ENCODE data around the gene TPRG1.

The TPRG1 gene

DNA sequence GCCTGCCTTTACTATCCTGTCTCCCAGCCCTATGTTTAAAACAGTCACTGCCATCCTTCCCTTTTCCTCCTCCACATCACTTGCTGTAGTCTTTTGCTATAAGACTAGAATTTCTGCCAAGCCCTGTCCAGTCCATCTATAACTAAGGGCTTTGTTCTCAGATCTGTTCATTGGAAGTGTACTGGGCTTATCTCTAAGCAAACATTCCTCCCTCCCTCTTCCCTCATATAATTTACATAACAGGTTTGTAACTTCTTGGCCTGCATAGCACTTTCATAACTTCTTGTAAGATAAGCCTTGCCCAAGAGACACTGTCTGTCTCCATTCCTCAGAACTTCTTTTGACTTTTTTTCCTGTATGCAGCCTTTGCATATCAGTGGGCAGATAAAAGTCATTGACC is 16.7 kb downstream of the TPRG1 start:
- Histone ChIP-seq H3K4me3 (replicated peaks; ENCODE audit: insufficient read depth, low read length) (no peak overlapping the region), H3K27me3 (ENCODE audit: insufficient read depth, poor library complexity, severe bottlenecking) (no peaks in the 10 kb centered on the region), H3K27ac (replicated peaks) (no peak overlapping the region)
- no peak for TF ChIP-seq SPI1 (IDR thresholded peaks at IDR 0.05; ENCODE audit: borderline replicate concordance, low read depth)
- no peak for TF ChIP-seq GABPA (IDR thresholded peaks at IDR 0.05; ENCODE audit: low read depth)
- TF ChIP-seq, protein P1, sequence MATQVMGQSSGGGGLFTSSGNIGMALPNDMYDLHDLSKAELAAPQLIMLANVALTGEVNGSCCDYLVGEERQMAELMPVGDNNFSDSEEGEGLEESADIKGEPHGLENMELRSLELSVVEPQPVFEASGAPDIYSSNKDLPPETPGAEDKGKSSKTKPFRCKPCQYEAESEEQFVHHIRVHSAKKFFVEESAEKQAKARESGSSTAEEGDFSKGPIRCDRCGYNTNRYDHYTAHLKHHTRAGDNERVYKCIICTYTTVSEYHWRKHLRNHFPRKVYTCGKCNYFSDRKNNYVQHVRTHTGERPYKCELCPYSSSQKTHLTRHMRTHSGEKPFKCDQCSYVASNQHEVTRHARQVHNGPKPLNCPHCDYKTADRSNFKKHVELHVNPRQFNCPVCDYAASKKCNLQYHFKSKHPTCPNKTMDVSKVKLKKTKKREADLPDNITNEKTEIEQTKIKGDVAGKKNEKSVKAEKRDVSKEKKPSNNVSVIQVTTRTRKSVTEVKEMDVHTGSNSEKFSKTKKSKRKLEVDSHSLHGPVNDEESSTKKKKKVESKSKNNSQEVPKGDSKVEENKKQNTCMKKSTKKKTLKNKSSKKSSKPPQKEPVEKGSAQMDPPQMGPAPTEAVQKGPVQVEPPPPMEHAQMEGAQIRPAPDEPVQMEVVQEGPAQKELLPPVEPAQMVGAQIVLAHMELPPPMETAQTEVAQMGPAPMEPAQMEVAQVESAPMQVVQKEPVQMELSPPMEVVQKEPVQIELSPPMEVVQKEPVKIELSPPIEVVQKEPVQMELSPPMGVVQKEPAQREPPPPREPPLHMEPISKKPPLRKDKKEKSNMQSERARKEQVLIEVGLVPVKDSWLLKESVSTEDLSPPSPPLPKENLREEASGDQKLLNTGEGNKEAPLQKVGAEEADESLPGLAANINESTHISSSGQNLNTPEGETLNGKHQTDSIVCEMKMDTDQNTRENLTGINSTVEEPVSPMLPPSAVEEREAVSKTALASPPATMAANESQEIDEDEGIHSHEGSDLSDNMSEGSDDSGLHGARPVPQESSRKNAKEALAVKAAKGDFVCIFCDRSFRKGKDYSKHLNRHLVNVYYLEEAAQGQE (IDR thresholded peaks at IDR 0.05; ENCODE audit: insufficient replicate concordance, low read depth) = no peak
- no peak for TF ChIP-seq POLR2AphosphoS5 (IDR thresholded peaks at IDR 0.05; ENCODE audit: low read depth)
- TF ChIP-seq, protein P2, sequence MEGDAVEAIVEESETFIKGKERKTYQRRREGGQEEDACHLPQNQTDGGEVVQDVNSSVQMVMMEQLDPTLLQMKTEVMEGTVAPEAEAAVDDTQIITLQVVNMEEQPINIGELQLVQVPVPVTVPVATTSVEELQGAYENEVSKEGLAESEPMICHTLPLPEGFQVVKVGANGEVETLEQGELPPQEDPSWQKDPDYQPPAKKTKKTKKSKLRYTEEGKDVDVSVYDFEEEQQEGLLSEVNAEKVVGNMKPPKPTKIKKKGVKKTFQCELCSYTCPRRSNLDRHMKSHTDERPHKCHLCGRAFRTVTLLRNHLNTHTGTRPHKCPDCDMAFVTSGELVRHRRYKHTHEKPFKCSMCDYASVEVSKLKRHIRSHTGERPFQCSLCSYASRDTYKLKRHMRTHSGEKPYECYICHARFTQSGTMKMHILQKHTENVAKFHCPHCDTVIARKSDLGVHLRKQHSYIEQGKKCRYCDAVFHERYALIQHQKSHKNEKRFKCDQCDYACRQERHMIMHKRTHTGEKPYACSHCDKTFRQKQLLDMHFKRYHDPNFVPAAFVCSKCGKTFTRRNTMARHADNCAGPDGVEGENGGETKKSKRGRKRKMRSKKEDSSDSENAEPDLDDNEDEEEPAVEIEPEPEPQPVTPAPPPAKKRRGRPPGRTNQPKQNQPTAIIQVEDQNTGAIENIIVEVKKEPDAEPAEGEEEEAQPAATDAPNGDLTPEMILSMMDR (IDR thresholded peaks at IDR 0.05; ENCODE audit: insufficient read depth, low read length) = no peak
- DNase-seq (ENCODE audit: low read depth in 1 of 2, low spot score in 1 of 2) = no peak

DNA sequence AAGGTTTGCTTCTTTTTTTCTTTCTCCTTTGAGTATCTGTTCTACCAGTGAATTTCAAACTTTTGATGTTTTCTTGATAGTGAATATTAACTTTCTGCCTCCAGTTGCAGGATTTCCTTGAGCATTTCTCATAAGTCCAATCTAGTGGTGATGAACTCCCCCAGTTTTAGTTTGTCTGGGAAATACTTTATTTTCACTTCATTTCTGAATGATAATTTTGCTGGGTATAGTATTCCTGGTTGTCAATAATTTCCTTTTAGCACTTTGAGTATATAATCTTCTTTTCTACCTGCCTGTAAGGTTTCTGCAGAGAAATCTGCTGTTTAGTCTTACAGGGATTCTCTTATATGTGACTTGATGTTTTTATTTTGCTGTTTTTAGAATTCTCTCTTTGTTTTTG is 21.0 kb downstream of the TPRG1 start:
- Histone ChIP-seq H3K4me3 (replicated peaks; ENCODE audit: insufficient read depth, low read length) (no peak overlapping the region), H3K27me3 (ENCODE audit: insufficient read depth, poor library complexity, severe bottlenecking) (no peaks in the 10 kb centered on the region), H3K27ac (replicated peaks) (no peak overlapping the region)
- no peak for TF ChIP-seq GABPA (IDR thresholded peaks at IDR 0.05; ENCODE audit: low read depth)
- TF ChIP-seq, protein P1 (IDR thresholded peaks at IDR 0.05; ENCODE audit: insufficient replicate concordance, low read depth) = no peak
- TF ChIP-seq, protein P2 (IDR thresholded peaks at IDR 0.05; ENCODE audit: insufficient read depth, low read length) = no peak
- TF ChIP-seq SPI1 (IDR thresholded peaks at IDR 0.05; ENCODE audit: borderline replicate concordance, low read depth) = no peak
- no peak for TF ChIP-seq POLR2AphosphoS5 (IDR thresholded peaks at IDR 0.05; ENCODE audit: low read depth)
- no peak for DNase-seq (ENCODE audit: low read depth in 1 of 2, low spot score in 1 of 2)

DNA sequence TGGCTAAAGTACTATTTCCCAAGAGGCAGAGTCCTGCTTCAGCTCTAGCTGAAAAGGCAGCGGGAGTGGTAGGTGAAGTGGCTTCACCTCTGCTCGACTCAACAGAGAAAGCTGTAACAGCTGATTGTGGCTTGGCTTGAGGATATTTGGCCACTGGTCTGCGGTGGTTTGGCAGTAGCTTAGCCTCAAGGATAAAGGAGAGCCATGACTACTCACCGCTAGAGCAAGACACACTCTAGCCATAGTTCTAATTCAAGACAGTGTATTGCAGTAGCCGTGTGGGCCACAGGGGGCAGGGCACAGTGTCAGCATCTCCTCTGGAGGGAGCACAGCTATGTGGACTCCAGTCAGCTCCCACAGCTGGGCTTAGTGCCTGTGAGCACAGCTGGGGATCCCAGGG is 23.5 kb downstream of the TPRG1 start:
- no peak overlapping the region for H3K4me3 ChIP-seq (replicated peaks; ENCODE audit: insufficient read depth, low read length)
- peak in 1 of 2 experiments; percentile 4 for DNase-seq (ENCODE audit: low read depth in 1 of 2, low spot score in 1 of 2)
- TF ChIP-seq GABPA (IDR thresholded peaks at IDR 0.05; ENCODE audit: low read depth) (no peak), SPI1 (IDR thresholded peaks at IDR 0.05; ENCODE audit: borderline replicate concordance, low read depth) (no peak), POLR2AphosphoS5 (IDR thresholded peaks at IDR 0.05; ENCODE audit: low read depth) (no peak)
- TF ChIP-seq, protein P1 (IDR thresholded peaks at IDR 0.05; ENCODE audit: insufficient replicate concordance, low read depth) = no peak
- TF ChIP-seq, protein P2 (IDR thresholded peaks at IDR 0.05; ENCODE audit: insufficient read depth, low read length) = no peak
- H3K27me3 ChIP-seq (ENCODE audit: insufficient read depth, poor library complexity, severe bottlenecking) = no peaks in the 10 kb centered on the region
- H3K27ac ChIP-seq (replicated peaks) = no peak overlapping the region
